ENCODE data around the gene PACRG.

- TF ChIP-seq CTCF (conservative IDR thresholded peaks at IDR 0.05; ENCODE audit: low read length) (no peak), EZH2phosphoT487 (IDR thresholded peaks at IDR 0.05; ENCODE audit: borderline replicate concordance, low read depth, low read length) (no peak)
Measured at GRCh38 chr6:163354085-163354484, 626.3 kb downstream of the PACRG start.

Measured in OCI-LY7 (cell line).